ENCODE data around the gene GALNT18. TPM values are rescaled to one million over a fixed set of nuclear protein-coding genes. Genes with fewer than 3 reads are reported as not detected.

GALNT18 gene
- total RNA-seq, 2 experiments from 2014 or later: 6.8 to 7.4 TPM

DNA sequence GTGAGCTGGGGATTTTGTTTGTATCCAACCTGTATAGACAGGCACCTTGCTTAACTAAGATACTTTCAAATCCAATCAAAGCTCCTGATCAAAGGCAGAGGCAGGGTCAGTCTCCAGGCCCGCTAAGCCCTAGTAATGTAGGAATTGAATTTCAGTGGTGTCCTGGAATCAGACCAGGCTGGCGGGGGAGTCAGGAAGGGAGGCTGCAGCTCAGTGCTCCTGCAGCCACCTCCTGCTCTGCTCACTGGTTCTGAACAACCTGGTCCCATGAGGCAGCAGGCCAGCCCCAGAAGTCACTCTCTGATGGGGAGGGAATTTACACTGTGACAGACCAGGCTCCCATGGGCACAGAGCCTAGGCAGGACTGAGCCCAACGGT is 38.5 kb upstream of the GALNT18 start:
- no peak overlapping the region for H3K4me3 Mint-ChIP-seq
- H3K27me3 Mint-ChIP-seq: peaks cover 11% of the 10 kb centered on the region
- CTCF ChIA-PET: interaction anchor here (1.1 kb wide), 1 partner anchor 127 kb away, joined by 5 read pairs; no protein-coding TSS in a partner anchor
- no peaks in the 10 kb centered on the region for H3K4me1 Mint-ChIP-seq (ENCODE audit: low read depth)
- POLR2A ChIA-PET: interaction anchor here (1.0 kb wide), 1 partner anchor 13 kb away, joined by 3 read pairs; no protein-coding TSS in a partner anchor
- ATAC-seq (no peak), DNase-seq (no peak)
- no peaks in the 10 kb centered on the region for H3K36me3 Mint-ChIP-seq (ENCODE audit: low read depth)
- intact Hi-C loops (cut with micrococcal nuclease): no loop called here
- H3K27ac Mint-ChIP-seq: no peak overlapping the region
- H3K9me3 Mint-ChIP-seq: no peaks in the 10 kb centered on the region
- TF ChIP-seq CTCF (IDR thresholded peaks at IDR 0.05): no peak

DNA sequence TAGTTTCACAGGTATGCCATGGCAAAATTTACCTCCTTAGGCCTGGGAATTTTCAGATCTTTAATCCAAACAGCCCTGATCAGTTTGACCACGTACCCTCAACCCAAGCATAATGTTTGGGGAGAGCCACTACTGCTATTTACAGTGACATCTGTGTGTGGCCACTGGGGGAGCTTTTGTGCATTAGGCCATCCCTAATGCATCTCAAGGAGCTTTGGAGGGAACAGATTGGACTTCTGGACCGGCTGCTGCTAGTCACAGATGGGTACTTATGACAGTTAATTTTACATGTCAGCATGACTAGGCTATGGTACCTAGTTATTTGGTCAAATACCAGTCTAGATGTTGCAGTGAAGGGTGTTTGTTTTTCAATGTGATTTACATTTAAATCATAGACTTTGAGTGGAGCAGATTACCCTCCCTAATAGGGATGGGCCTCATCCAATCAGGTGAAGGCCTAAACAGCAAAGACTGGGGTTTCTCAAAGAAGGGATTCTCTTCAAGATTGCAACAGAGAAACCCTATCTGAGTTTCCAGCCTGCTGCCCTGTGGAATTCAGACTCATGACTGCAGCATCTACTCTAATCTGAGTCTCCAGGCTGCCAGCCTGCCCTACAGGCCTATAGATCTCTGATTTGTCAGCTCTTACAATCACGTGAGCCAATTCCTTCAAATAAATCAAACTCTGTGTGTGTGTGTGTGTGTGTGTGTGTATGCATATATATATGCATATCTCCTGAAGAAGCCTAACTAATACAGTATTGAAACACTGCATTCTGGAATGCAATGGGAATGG is 38.0 kb upstream of the GALNT18 start:
- DNase-seq: no peak
- peaks cover 17% of the 10 kb centered on the region for H3K27me3 Mint-ChIP-seq
- ChIA-PET CTCF (interaction anchor here (1.1 kb wide), 1 partner anchor 128 kb away, joined by 5 read pairs; no protein-coding TSS in a partner anchor), POLR2A (interaction anchor here (1.0 kb wide), 1 partner anchor 13 kb away, joined by 3 read pairs; no protein-coding TSS in a partner anchor)
- no peaks in the 10 kb centered on the region for H3K4me1 Mint-ChIP-seq (ENCODE audit: low read depth)
- H3K9me3 Mint-ChIP-seq: no peaks in the 10 kb centered on the region
- TF ChIP-seq CTCF (IDR thresholded peaks at IDR 0.05): no peak
- H3K36me3 Mint-ChIP-seq (ENCODE audit: low read depth): no peaks in the 10 kb centered on the region
- no peak overlapping the region for H3K4me3 Mint-ChIP-seq
- ATAC-seq: no peak
- no peak overlapping the region for H3K27ac Mint-ChIP-seq
- intact Hi-C loops (cut with micrococcal nuclease): no loop called here

DNA sequence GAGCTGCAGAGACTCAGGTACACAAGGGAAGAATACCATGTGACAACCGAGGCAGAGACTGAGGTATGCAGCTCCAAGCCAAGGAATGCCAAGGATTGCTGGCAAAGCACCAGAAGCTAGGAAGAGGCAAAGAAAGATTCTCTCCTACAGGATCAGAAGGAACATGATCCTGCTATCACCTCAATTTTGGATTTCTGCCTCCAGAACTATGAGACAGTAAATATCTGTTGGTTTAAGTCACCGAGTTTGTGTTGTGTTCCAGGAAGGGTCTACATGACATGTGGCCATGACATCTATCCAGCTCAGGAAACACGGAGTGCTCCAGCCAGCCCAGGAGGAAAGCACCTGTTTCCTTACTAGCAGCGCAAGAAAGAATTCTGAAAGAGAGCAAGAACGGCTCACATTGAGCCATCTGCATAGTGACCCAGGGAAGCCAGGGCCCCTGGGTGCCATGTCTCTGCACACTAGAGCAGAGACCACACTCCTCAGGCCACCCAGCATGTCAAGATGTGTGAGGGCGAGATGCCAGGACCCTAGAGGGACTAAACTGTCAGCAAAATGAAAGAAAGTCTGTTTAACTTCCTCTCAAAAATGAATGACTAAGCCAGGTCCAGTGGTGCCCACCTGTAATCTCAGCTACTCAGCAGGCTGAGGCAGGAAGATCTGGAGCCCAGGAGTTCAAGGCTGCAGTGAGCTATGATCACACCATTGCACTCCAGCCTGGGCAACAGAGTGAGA is 35.6 kb upstream of the GALNT18 start:
- no peak for TF ChIP-seq CTCF (IDR thresholded peaks at IDR 0.05)
- no peaks in the 10 kb centered on the region for H3K9me3 Mint-ChIP-seq
- DNase-seq (no peak), ATAC-seq (no peak)
- no peak overlapping the region for H3K27ac Mint-ChIP-seq
- no peak overlapping the region for H3K4me3 Mint-ChIP-seq
- CTCF ChIA-PET: interaction anchor here (0.6 kb wide), 1 partner anchor 955 kb away, joined by 3 read pairs; no protein-coding TSS in a partner anchor
- intact Hi-C loops (cut with micrococcal nuclease): no loop called here
- POLR2A ChIA-PET: no interaction called here
- no peaks in the 10 kb centered on the region for H3K4me1 Mint-ChIP-seq (ENCODE audit: low read depth)
- peaks cover 20% of the 10 kb centered on the region for H3K27me3 Mint-ChIP-seq
- no peaks in the 10 kb centered on the region for H3K36me3 Mint-ChIP-seq (ENCODE audit: low read depth)

DNA sequence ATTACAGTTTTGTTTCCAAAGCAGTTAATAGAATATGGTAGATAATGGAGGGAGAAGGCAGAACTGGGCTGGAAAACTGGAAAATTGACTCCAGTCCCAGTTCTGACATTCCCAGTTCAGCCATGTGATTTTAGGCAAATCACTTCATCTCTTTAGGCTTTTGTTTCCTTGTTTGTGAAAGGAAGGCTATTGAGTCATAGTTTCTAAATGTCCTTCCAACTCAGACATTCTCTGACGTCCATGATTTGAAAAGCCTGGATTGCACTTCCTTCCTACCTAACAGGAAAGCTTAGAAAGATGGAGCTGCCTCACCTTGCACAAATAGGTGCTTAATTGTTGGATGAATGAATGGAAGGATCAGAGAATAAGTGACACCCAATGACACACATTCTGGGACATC is 19.8 kb upstream of the GALNT18 start:
- POLR2A ChIA-PET: no interaction called here

More for the DNA sequence above, 19.8 kb upstream of the GALNT18 start:
- TF ChIP-seq CTCF (IDR thresholded peaks at IDR 0.05): no peak
- intact Hi-C loops (cut with micrococcal nuclease): no loop called here
- DNase-seq: no peak
- no peaks in the 10 kb centered on the region for H3K9me3 Mint-ChIP-seq
- CTCF ChIA-PET: no interaction called here
- H3K4me1 Mint-ChIP-seq (ENCODE audit: low read depth): no peaks in the 10 kb centered on the region
- H3K27me3 Mint-ChIP-seq: peaks cover 34% of the 10 kb centered on the region
- H3K4me3 Mint-ChIP-seq: no peak overlapping the region
- ATAC-seq: no peak
- no peaks in the 10 kb centered on the region for H3K36me3 Mint-ChIP-seq (ENCODE audit: low read depth)
- H3K27ac Mint-ChIP-seq: no peak overlapping the region
